Muscle layer of duodenum (tissue), 2 donors: Measurements from ENCODE around the gene PALLD.
"Not testable (repeated sequence)": the region's sequence is repeated elsewhere in the genome, so short reads cannot be mapped to it uniquely, and the experiment has no call there.

ENCODE experiments used
- H3K27ac ChIP-seq: one replicate; pipeline ENCODE4 v1.7.0; 2013; ENCODE audit warnings: mild to moderate bottlenecking, low read length
- H3K27me3 ChIP-seq: one replicate; pipeline ENCODE4 v1.7.0; 2013; ENCODE audit warnings: low read depth, mild to moderate bottlenecking, control low read depth, low read length
- H3K36me3 ChIP-seq, 2 donors: one replicate each; pipeline ENCODE4 v1.7.0; 2013; ENCODE audit warnings: low read length in 2 of 2, control low read depth in 1 of 2, mild to moderate bottlenecking in 1 of 2; ENCODE audit not compliant: insufficient read depth in 2 of 2, control insufficient read depth in 1 of 2
- H3K4me1 ChIP-seq, 2 donors: one replicate each; pipeline ENCODE4 v1.7.0; 2013; ENCODE audit warnings: low read length in 2 of 2, mild to moderate bottlenecking in 2 of 2, control low read depth in 1 of 2, moderate library complexity in 1 of 2; ENCODE audit not compliant: insufficient read depth in 2 of 2, control insufficient read depth in 1 of 2
- H3K4me3 ChIP-seq, 2 donors: one replicate each; pipeline ENCODE4 v1.7.0; 2013; ENCODE audit warnings: low read length in 2 of 2, low read depth in 1 of 2, mild to moderate bottlenecking in 1 of 2
- H3K9me3 ChIP-seq, 2 donors: one replicate each; pipeline ENCODE4 v1.7.0; 2013; ENCODE audit warnings: low read length in 2 of 2, control low read depth in 1 of 2, mild to moderate bottlenecking in 1 of 2; ENCODE audit not compliant: control insufficient read depth in 1 of 2
- donor health status: healthy.

PALLD gene

GRCh38 chr4:168496834-168497233 lies at the start of gene PALLD:
Gene PALLD (plus strand): TSS chr4:168497052.
- Histone ChIP-seq H3K9me3 (no peaks in the 10 kb centered on the region), H3K27me3 (no peaks in the 10 kb centered on the region), H3K27ac (no peak within 1 kb of the TSS), H3K4me1 (no peaks in the 10 kb centered on the region), H3K4me3 (no peak within 1 kb of the TSS), H3K36me3 (no peaks in the 10 kb centered on the region)

- H3K27me3 ChIP-seq, H3K4me1 ChIP-seq, H3K9me3 ChIP-seq, H3K4me3 ChIP-seq, H3K27ac ChIP-seq: not testable (repeated sequence)
- H3K36me3 ChIP-seq: peaks cover 0 to 19% of the 10 kb centered on the region in 2 donors
These were observed 47.8 kb upstream of the PALLD start for GRCh38 chr4:168449063-168449462.

DNA sequence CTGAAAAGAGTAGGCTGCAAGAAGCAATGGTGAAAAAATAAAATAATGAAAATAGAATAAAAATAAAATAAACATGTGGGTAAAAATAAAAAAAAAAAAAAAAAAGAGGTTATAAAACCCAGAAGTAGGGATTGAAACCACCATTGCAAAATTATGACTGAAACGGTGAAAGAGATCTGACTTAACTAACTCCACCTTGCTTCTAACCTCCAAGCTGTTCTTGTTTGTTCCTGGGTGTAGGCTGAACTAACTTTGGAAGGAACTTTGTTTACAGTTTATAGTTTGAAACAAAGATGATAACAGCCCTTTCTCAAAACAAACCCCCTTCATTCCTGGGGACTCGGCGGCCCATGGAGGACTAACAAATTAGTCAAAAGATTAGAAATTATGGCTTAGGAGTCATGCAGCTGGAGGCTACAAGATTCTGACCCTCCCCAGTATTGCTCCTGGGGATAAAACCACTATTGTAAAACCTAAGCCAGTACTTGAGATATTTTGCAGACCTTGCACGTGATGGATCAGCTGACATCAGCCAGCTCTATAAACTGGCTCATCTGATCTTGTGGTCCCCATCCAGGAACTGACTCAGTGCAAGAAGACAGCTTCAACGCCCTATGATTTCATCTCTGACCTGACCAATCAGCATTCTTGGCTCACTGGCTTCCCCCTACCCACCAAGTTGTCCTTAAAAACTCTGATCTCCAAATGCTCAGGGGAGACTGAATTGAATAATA lies 47.0 kb upstream of the PALLD start:
- no peaks in the 10 kb centered on the region for H3K27me3 ChIP-seq
- no peak overlapping the region for H3K27ac ChIP-seq

DNA sequence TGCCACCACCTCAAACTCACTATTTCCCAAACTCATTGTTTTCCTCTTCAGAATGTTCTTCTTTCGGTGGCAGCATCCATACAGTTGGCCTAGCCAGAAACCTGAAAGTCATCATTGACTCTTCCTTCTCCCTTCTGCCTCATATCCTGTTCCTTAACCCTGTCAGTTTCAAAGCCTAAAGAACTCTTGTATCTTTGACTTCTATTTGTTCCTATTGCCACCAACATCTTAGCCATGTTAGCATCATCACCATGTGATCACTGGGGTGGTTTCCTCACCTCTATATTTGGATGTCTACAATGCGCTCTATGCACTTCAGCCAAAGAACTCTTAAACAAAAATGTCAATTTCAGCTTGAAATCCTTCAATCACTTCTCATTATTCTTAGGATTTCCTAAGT lies 45.5 kb upstream of the PALLD start:
- Histone ChIP-seq H3K27ac (no peak overlapping the region), H3K4me1 (no peaks in the 10 kb centered on the region), H3K4me3 (no peak overlapping the region), H3K36me3 (peaks cover 6 to 24% of the 10 kb centered on the region in 2 donors), H3K27me3 (no peaks in the 10 kb centered on the region), H3K9me3 (no peaks in the 10 kb centered on the region)

More for the DNA sequence above, 47.0 kb upstream of the PALLD start:
- Histone ChIP-seq H3K4me1 (no peaks in the 10 kb centered on the region), H3K36me3 (peaks cover 0 to 19% of the 10 kb centered on the region in 2 donors), H3K4me3 (no peak overlapping the region), H3K9me3 (no peaks in the 10 kb centered on the region)

GRCh38 chr4:168451744-168452390 lies 45.0 kb upstream of the PALLD start:
- Histone ChIP-seq H3K4me1 (no peaks in the 10 kb centered on the region), H3K36me3 (peaks cover 6 to 24% of the 10 kb centered on the region in 2 donors)

DNA sequence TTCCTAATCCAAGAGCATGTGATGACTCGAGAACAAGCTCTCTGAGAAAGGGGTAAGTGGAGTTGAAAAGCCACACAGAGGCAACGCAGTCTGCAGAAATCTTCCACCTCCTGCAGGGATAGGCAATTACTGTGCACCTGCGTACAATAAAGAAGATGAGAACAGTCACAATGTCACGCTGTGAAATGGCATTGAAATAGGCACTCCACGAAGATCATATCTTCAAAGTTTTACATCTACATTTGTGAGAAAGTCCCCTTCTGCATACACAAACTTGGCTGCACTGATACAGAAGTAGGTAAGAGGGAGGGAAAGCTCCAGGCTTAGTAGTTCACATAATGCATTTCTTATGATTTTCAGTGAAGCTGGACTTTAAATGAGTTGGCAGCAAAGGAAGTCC lies 43.7 kb upstream of the PALLD start:
- Histone ChIP-seq H3K4me3 (no peak overlapping the region), H3K9me3 (no peaks in the 10 kb centered on the region), H3K27ac (no peak overlapping the region), H3K4me1 (no peaks in the 10 kb centered on the region), H3K27me3 (no peaks in the 10 kb centered on the region), H3K36me3 (peaks cover 6 to 24% of the 10 kb centered on the region in 2 donors)

More at GRCh38 chr4:168451744-168452390, 45.0 kb upstream of the PALLD start:
- Histone ChIP-seq H3K4me3 (no peak overlapping the region), H3K27me3 (no peaks in the 10 kb centered on the region), H3K27ac (no peak overlapping the region), H3K9me3 (no peaks in the 10 kb centered on the region)

- H3K4me1 ChIP-seq, H3K4me3 ChIP-seq, H3K27ac ChIP-seq, H3K27me3 ChIP-seq, H3K9me3 ChIP-seq: not testable (repeated sequence)
- H3K36me3 ChIP-seq: peaks cover 15 to 26% of the 10 kb centered on the region in 2 donors
These were observed 38.6 kb upstream of the PALLD start for GRCh38 chr4:168458256-168458655.

GRCh38 chr4:168461821-168462220 lies 35.0 kb upstream of the PALLD start:
- Histone ChIP-seq H3K36me3 (peaks cover 15 to 21% of the 10 kb centered on the region in 2 donors), H3K9me3 (peaks cover 0 to 2% of the 10 kb centered on the region in 2 donors), H3K27me3 (no peaks in the 10 kb centered on the region), H3K27ac (no peak overlapping the region), H3K4me3 (no peak overlapping the region), H3K4me1 (no peaks in the 10 kb centered on the region)

DNA sequence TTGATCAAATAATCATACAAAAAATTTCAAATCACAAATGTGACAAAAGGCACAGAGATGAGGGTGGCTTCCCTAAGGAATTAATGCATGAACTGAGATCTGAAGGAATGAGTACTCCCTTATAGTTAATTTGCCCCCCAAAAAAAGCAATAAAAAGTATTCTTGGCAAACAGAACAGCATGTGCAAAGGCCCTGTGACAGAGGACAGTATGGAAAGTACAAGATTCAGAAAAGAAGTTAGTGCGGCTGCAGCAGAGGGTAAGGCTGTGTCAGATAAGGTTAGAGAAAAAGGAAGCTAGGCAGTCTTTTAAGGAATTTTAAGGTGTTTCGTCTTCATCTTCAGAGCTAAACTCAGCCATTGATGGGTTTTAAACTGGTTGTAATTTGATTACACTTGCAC lies 23.9 kb upstream of the PALLD start:
- Histone ChIP-seq H3K4me3 (no peak overlapping the region), H3K9me3 (no peaks in the 10 kb centered on the region), H3K27ac (no peak overlapping the region), H3K36me3 (peaks cover 15 to 30% of the 10 kb centered on the region in 2 donors), H3K4me1 (peaks cover 0 to 5% of the 10 kb centered on the region in 2 donors), H3K27me3 (no peaks in the 10 kb centered on the region)

GRCh38 chr4:168474660-168475320 lies 22.1 kb upstream of the PALLD start:
- Histone ChIP-seq H3K27ac (no peak overlapping the region), H3K4me1 (peaks cover 0 to 5% of the 10 kb centered on the region in 2 donors), H3K27me3 (no peaks in the 10 kb centered on the region)

GRCh38 chr4:168475745-168476144 lies 21.1 kb upstream of the PALLD start:
- peaks cover 0 to 5% of the 10 kb centered on the region in 2 donors for H3K4me1 ChIP-seq
- H3K27ac ChIP-seq: no peak overlapping the region
- no peaks in the 10 kb centered on the region for H3K27me3 ChIP-seq
- peaks cover 13 to 21% of the 10 kb centered on the region in 2 donors for H3K36me3 ChIP-seq
- no peaks in the 10 kb centered on the region for H3K9me3 ChIP-seq
- no peak overlapping the region for H3K4me3 ChIP-seq

More at GRCh38 chr4:168474660-168475320, 22.1 kb upstream of the PALLD start:
- Histone ChIP-seq H3K9me3 (no peaks in the 10 kb centered on the region), H3K4me3 (no peak overlapping the region), H3K36me3 (peaks cover 15 to 24% of the 10 kb centered on the region in 2 donors)
